Parathyroid adenoma (tissue), 2 donors: ENCODE results near the gene BANK1.

Experiments used
- H2AFZ ChIP-seq: fragments of 300-600 bp; sonication (generic); one replicate; pipeline ENCODE4 v1.7.0; 2017; ENCODE audit warnings: antibody characterized with exemption, mild to moderate bottlenecking
- H3K27ac ChIP-seq: fragments of 300-600 bp; sonication (generic); one replicate; pipeline ENCODE4 v1.7.0; 2017
- H3K27me3 ChIP-seq: fragments of 300-600 bp; sonication (generic); one replicate; pipeline ENCODE4 v1.7.0; 2017; ENCODE audit warnings: low read length; ENCODE audit not compliant: control insufficient read depth, insufficient read depth
- H3K36me3 ChIP-seq: fragments of 300-600 bp; sonication (generic); one replicate; pipeline ENCODE4 v1.7.0; 2017; ENCODE audit warnings: low read length; ENCODE audit not compliant: control insufficient read depth, insufficient read depth
- H3K4me1 ChIP-seq: fragments of 300-600 bp; sonication (generic); one replicate; pipeline ENCODE4 v1.7.0; 2017; ENCODE audit warnings: control low read depth
- H3K4me2 ChIP-seq: fragments of 300-600 bp; sonication (generic); one replicate; pipeline ENCODE4 v1.7.0; 2017; ENCODE audit warnings: low read length
- H3K4me3 ChIP-seq: fragments of 300-600 bp; sonication (generic); one replicate; pipeline ENCODE4 v1.7.0; 2017; ENCODE audit warnings: low read depth, low read length
- H3K79me2 ChIP-seq: fragments of 300-600 bp; sonication (generic); one replicate; pipeline ENCODE4 v1.7.0; 2017; ENCODE audit warnings: control low read depth
- H3K9ac ChIP-seq: fragments of 300-600 bp; sonication (generic); one replicate; pipeline ENCODE4 v1.7.0; 2017; ENCODE audit warnings: mild to moderate bottlenecking
- H3K9me3 ChIP-seq: fragments of 300-600 bp; sonication (generic); one replicate; pipeline ENCODE4 v1.7.0; 2017; ENCODE audit warnings: low read length; ENCODE audit not compliant: control insufficient read depth
- TF ChIP-seq, protein P1 (sequence below): fragments of 300-600 bp; sonication (generic); IDR thresholded peaks from one replicate; pipeline ENCODE4 v1.7.0; 2017; ENCODE audit warnings: antibody characterized with exemption, mild to moderate bottlenecking
- donor health status: primary hyperparathyroidism.

BANK1 gene

DNA sequence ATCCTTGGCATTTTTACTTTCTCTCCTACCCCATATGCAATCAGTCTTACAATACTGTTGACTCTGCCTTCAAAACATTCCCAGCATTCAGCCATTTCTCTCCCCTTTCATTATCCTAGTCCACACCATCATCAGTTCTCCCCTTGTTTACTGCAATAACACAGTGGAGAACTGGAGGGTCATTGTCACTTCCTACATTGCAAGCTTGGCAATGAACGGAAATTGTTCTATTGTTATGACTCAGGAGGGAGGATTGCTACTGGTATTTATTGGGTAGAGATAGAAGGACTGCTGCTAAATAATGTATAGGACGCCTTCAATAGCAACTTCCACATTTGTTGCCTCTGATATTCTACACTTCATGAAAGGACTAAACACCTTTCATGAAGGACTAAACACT, 231.8 kb downstream of the BANK1 start:
- Histone ChIP-seq H3K27ac (no peak overlapping the region), H3K79me2 (no peaks in the 10 kb centered on the region), H3K27me3 (no peaks in the 10 kb centered on the region), H3K9ac (no peak overlapping the region), H3K9me3 (no peaks in the 10 kb centered on the region), H2AFZ (no peak overlapping the region), H3K4me1 (no peaks in the 10 kb centered on the region), H3K4me2 (no peak overlapping the region), H3K36me3 (no peaks in the 10 kb centered on the region), H3K4me3 (no peak overlapping the region)
- TF ChIP-seq, protein P1, sequence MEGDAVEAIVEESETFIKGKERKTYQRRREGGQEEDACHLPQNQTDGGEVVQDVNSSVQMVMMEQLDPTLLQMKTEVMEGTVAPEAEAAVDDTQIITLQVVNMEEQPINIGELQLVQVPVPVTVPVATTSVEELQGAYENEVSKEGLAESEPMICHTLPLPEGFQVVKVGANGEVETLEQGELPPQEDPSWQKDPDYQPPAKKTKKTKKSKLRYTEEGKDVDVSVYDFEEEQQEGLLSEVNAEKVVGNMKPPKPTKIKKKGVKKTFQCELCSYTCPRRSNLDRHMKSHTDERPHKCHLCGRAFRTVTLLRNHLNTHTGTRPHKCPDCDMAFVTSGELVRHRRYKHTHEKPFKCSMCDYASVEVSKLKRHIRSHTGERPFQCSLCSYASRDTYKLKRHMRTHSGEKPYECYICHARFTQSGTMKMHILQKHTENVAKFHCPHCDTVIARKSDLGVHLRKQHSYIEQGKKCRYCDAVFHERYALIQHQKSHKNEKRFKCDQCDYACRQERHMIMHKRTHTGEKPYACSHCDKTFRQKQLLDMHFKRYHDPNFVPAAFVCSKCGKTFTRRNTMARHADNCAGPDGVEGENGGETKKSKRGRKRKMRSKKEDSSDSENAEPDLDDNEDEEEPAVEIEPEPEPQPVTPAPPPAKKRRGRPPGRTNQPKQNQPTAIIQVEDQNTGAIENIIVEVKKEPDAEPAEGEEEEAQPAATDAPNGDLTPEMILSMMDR, result no peak

- H2AFZ ChIP-seq, result no peak overlapping the region
- H3K4me3 ChIP-seq, result no peak overlapping the region
- H3K36me3 ChIP-seq, result no peaks in the 10 kb centered on the region
- no peak overlapping the region for H3K27ac ChIP-seq
- H3K9ac ChIP-seq, result no peak overlapping the region
- H3K9me3 ChIP-seq, result no peaks in the 10 kb centered on the region
- H3K27me3 ChIP-seq, result no peaks in the 10 kb centered on the region
- no peak overlapping the region for H3K4me2 ChIP-seq
- H3K79me2 ChIP-seq, result no peaks in the 10 kb centered on the region
- TF ChIP-seq, protein P1, result no peak
- no peaks in the 10 kb centered on the region for H3K4me1 ChIP-seq
These were observed 237.4 kb downstream of the BANK1 start for GRCh38 chr4:102027961-102028360.

- Histone ChIP-seq H3K9ac (no peak overlapping the region), H3K79me2 (no peaks in the 10 kb centered on the region), H3K9me3 (no peaks in the 10 kb centered on the region), H3K4me3 (no peak overlapping the region), H3K27me3 (no peaks in the 10 kb centered on the region), H3K4me2 (no peak overlapping the region), H3K36me3 (no peaks in the 10 kb centered on the region), H3K4me1 (no peaks in the 10 kb centered on the region), H3K27ac (no peak overlapping the region), H2AFZ (no peak overlapping the region)
- TF ChIP-seq, protein P1, result no peak
These were observed 240.9 kb downstream of the BANK1 start for GRCh38 chr4:102031406-102031805.

- no peak overlapping the region for H2AFZ ChIP-seq
- no peaks in the 10 kb centered on the region for H3K4me1 ChIP-seq
- no peak overlapping the region for H3K4me3 ChIP-seq
- no peaks in the 10 kb centered on the region for H3K79me2 ChIP-seq
- H3K9ac ChIP-seq, result no peak overlapping the region
- no peaks in the 10 kb centered on the region for H3K36me3 ChIP-seq
- TF ChIP-seq, protein P1, result no peak
- no peaks in the 10 kb centered on the region for H3K9me3 ChIP-seq
- no peak overlapping the region for H3K27ac ChIP-seq
- H3K4me2 ChIP-seq, result no peak overlapping the region
- H3K27me3 ChIP-seq, result no peaks in the 10 kb centered on the region
These were observed 245.5 kb downstream of the BANK1 start for GRCh38 chr4:102036016-102036415.

GRCh38 chr4:102036619-102037376, 246.3 kb downstream of the BANK1 start:
- H3K27me3 ChIP-seq, result no peaks in the 10 kb centered on the region
- no peak overlapping the region for H3K9ac ChIP-seq
- H3K4me3 ChIP-seq, result no peak overlapping the region
- H3K27ac ChIP-seq, result no peak overlapping the region
- no peaks in the 10 kb centered on the region for H3K79me2 ChIP-seq
- H2AFZ ChIP-seq, result no peak overlapping the region
- TF ChIP-seq, protein P1, result no peak
- H3K9me3 ChIP-seq, result no peaks in the 10 kb centered on the region
- H3K36me3 ChIP-seq, result no peaks in the 10 kb centered on the region
- no peak overlapping the region for H3K4me2 ChIP-seq
- no peaks in the 10 kb centered on the region for H3K4me1 ChIP-seq
